Measurements from ENCODE around the gene LCLAT1. TPM values are rescaled to one million over a fixed set of nuclear protein-coding genes. Genes with fewer than 3 reads are reported as not detected.
A peak's percentile ranks its signal among the peaks of the same experiment; 100 is the strongest.

LCLAT1 gene
- total and polyA plus RNA-seq, 4 donors, result 2.4 to 14.6 (median 10.7) TPM

- H3K4me3 ChIP-seq (ENCODE audit: low read depth in 1 of 3, low read length in 3 of 3), result no peak overlapping the region
- peaks cover 0 to 2% (median 0%) of the 10 kb centered on the region in 4 donors for H3K4me1 ChIP-seq (ENCODE audit: control insufficient read depth in 4 of 4, insufficient read depth in 4 of 4, low read length in 3 of 4)
- no peaks in the 10 kb centered on the region for H3K27me3 ChIP-seq (ENCODE audit: control insufficient read depth in 4 of 4, insufficient read depth in 4 of 4, low read length in 3 of 4)
- DNase-seq (ENCODE audit: low spot score), result no peak
- H3K9me3 ChIP-seq (ENCODE audit: control insufficient read depth in 4 of 4, low read length in 3 of 4), result no peaks in the 10 kb centered on the region
- peak overlapping the region in 1 of 2 donors; percentile 14 for H3K27ac ChIP-seq (ENCODE audit: low read depth in 1 of 2, low read length in 2 of 2)
- H3K9ac ChIP-seq (ENCODE audit: low read depth in 1 of 2, low read length in 2 of 2), result no peak overlapping the region
- no peak for TF ChIP-seq TAF1 (conservative IDR thresholded peaks at IDR 0.05)
- no peak for TF ChIP-seq RXRA (IDR thresholded peaks at IDR 0.05)
- peak; percentile 17 for TF ChIP-seq NR2F2 (IDR thresholded peaks at IDR 0.05)
- no peaks in the 10 kb centered on the region for H3K36me3 ChIP-seq (ENCODE audit: control insufficient read depth in 4 of 4, insufficient read depth in 3 of 4, low read depth in 1 of 4, low read length in 3 of 4)
Measured at GRCh38 chr2:30408961-30409387, 38.1 kb upstream of the LCLAT1 start.

- Histone ChIP-seq H3K4me1 (ENCODE audit: control insufficient read depth in 4 of 4, insufficient read depth in 4 of 4, low read length in 3 of 4) (peaks cover 0 to 2% (median 0%) of the 10 kb centered on the region in 4 donors), H3K27me3 (ENCODE audit: control insufficient read depth in 4 of 4, insufficient read depth in 4 of 4, low read length in 3 of 4) (no peaks in the 10 kb centered on the region), H3K36me3 (ENCODE audit: control insufficient read depth in 4 of 4, insufficient read depth in 3 of 4, low read depth in 1 of 4, low read length in 3 of 4) (no peaks in the 10 kb centered on the region), H3K9ac (ENCODE audit: low read depth in 1 of 2, low read length in 2 of 2) (no peak overlapping the region), H3K9me3 (ENCODE audit: control insufficient read depth in 4 of 4, low read length in 3 of 4) (no peaks in the 10 kb centered on the region), H3K27ac (ENCODE audit: low read depth in 1 of 2, low read length in 2 of 2) (no peak overlapping the region), H3K4me3 (ENCODE audit: low read depth in 1 of 3, low read length in 3 of 3) (no peak overlapping the region)
- DNase-seq (ENCODE audit: low spot score), result no peak
- no peak for TF ChIP-seq JUND (IDR thresholded peaks at IDR 0.05)
- TF ChIP-seq FOXA1 (IDR thresholded peaks at IDR 0.05), result no peak
- TF ChIP-seq HNF4A (conservative IDR thresholded peaks at IDR 0.05), result no peak
- no peak for TF ChIP-seq RXRA (IDR thresholded peaks at IDR 0.05)
- TF ChIP-seq GABPA (IDR thresholded peaks at IDR 0.05 in 1 of 2, conservative IDR thresholded peaks at IDR 0.05 in 1 of 2), result no peak
- no peak for TF ChIP-seq ATF3 (IDR thresholded peaks at IDR 0.05)
- TF ChIP-seq YY1 (IDR thresholded peaks at IDR 0.05), result no peak
- TF ChIP-seq EGR1 (IDR thresholded peaks at IDR 0.05; ENCODE audit: low read depth in 2 of 2), result no peak
- no peak for TF ChIP-seq ZBTB33 (IDR thresholded peaks at IDR 0.05)
- TF ChIP-seq MAX (IDR thresholded peaks at IDR 0.05), result no peak
- no peak for TF ChIP-seq REST (IDR thresholded peaks at IDR 0.05)
- TF ChIP-seq SP1 (IDR thresholded peaks at IDR 0.05), result no peak
- TF ChIP-seq CTCF (IDR thresholded peaks at IDR 0.05; ENCODE audit: low read depth, low read length, missing input control), result no peak
- no peak for TF ChIP-seq NR2F2 (IDR thresholded peaks at IDR 0.05)
- no peak for TF ChIP-seq HNF4G (IDR thresholded peaks at IDR 0.05)
- WGBS, result 76% methylated on average over 2 of the region's 2 CpGs
Measured at GRCh38 chr2:30410217-30410616, 36.8 kb upstream of the LCLAT1 start.
